Upper lobe of right lung (tissue), 1 donor: Measurements from ENCODE around the gene ZNF678. TPM values are rescaled to one million over a fixed set of nuclear protein-coding genes. Genes with fewer than 3 reads are reported as not detected.
"Not testable (repeated sequence)": the region's sequence is repeated elsewhere in the genome, so short reads cannot be mapped to it uniquely, and the experiment has no call there.

Source experiments
- ATAC-seq: fragments of 200-7000 bp; cut with Tn5 transposase; one replicate; pipeline ENCODE4 v1.9.1; 2020; ENCODE audit warnings: mild to moderate bottlenecking, moderate library complexity
- DNase-seq: peaks from one replicate; pipeline ENCODE4 v3.0.0-alpha.2; 2020
- H3K27ac ChIP-seq: fragments of 200-600 bp; one replicate; pipeline ENCODE4 v1.8.0; 2022
- H3K27me3 ChIP-seq: fragments of 200-600 bp; one replicate; pipeline ENCODE4 v1.8.0; 2022; ENCODE audit warnings: mild to moderate bottlenecking
- H3K36me3 ChIP-seq: fragments of 200-600 bp; one replicate; pipeline ENCODE4 v1.8.0; 2022
- H3K4me1 ChIP-seq: fragments of 200-600 bp; one replicate; pipeline ENCODE4 v1.8.0; 2022
- H3K4me3 ChIP-seq: fragments of 200-600 bp; one replicate; pipeline ENCODE4 v1.8.0; 2022; ENCODE audit warnings: mild to moderate bottlenecking
- H3K9me3 ChIP-seq: fragments of 200-600 bp; one replicate; pipeline ENCODE4 v1.8.0; 2022
- intact Hi-C: fragments of 100-400 bp; cut with DNase I; formaldehyde crosslinking; loops from one replicate; pipeline ENCODE4 v1.11.0; 2022
- total RNA-seq: library from RNA; stranded (reverse); fragmentation: NEBNext Ultra II Directional; extraction: Animal tissue kit (Norgen Biotek cat#: 25700); gene quantifications from one replicate; pipeline ENCODE4 v1.2.1, GENCODE V29; 2021
- TF ChIP-seq, protein P1 (sequence below): fragments of 200-600 bp; IDR thresholded peaks from one replicate; pipeline ENCODE4 v1.8.0; 2022; ENCODE audit warnings: antibody characterized with exemption
- donor health status: DM: no; HTN: yes; CAD: no; lungs with severe emphysema.

ZNF678 gene
- total RNA-seq, 1 donor from 2014 or later: 8.6 TPM

GRCh38 chr1:227603327-227603726, 40.0 kb downstream of the ZNF678 start:
- Histone ChIP-seq H3K9me3 (peaks cover 6% of the 10 kb centered on the region), H3K36me3 (no peaks in the 10 kb centered on the region), H3K27me3 (no peaks in the 10 kb centered on the region), H3K27ac (no peak overlapping the region), H3K4me3 (no peak overlapping the region), H3K4me1 (no peaks in the 10 kb centered on the region)
- DNase-seq (no peak), ATAC-seq (no peak)
- intact Hi-C loops: no loop called here
- TF ChIP-seq, protein P1, sequence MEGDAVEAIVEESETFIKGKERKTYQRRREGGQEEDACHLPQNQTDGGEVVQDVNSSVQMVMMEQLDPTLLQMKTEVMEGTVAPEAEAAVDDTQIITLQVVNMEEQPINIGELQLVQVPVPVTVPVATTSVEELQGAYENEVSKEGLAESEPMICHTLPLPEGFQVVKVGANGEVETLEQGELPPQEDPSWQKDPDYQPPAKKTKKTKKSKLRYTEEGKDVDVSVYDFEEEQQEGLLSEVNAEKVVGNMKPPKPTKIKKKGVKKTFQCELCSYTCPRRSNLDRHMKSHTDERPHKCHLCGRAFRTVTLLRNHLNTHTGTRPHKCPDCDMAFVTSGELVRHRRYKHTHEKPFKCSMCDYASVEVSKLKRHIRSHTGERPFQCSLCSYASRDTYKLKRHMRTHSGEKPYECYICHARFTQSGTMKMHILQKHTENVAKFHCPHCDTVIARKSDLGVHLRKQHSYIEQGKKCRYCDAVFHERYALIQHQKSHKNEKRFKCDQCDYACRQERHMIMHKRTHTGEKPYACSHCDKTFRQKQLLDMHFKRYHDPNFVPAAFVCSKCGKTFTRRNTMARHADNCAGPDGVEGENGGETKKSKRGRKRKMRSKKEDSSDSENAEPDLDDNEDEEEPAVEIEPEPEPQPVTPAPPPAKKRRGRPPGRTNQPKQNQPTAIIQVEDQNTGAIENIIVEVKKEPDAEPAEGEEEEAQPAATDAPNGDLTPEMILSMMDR: no peak

GRCh38 chr1:227604446-227604845, 41.1 kb downstream of the ZNF678 start:
- no peaks in the 10 kb centered on the region for H3K27me3 ChIP-seq
- H3K4me1 ChIP-seq: no peaks in the 10 kb centered on the region
- no peaks in the 10 kb centered on the region for H3K36me3 ChIP-seq
- ATAC-seq (no peak), DNase-seq (no peak)
- TF ChIP-seq, protein P1: no peak
- no peak overlapping the region for H3K4me3 ChIP-seq
- H3K27ac ChIP-seq: no peak overlapping the region
- intact Hi-C loops: no loop called here
- H3K9me3 ChIP-seq: peaks cover 1% of the 10 kb centered on the region

GRCh38 chr1:227606271-227606670, 42.9 kb downstream of the ZNF678 start:
- H3K27ac ChIP-seq, H3K9me3 ChIP-seq, ATAC-seq, H3K4me1 ChIP-seq, H3K36me3 ChIP-seq, H3K4me3 ChIP-seq, H3K27me3 ChIP-seq, DNase-seq, intact Hi-C loops: not testable (repeated sequence)

- no peaks in the 10 kb centered on the region for H3K27me3 ChIP-seq
- intact Hi-C loops: no loop called here
- H3K27ac ChIP-seq: no peak overlapping the region
- TF ChIP-seq, protein P1: no peak
- no peak overlapping the region for H3K4me3 ChIP-seq
- no peaks in the 10 kb centered on the region for H3K4me1 ChIP-seq
- no peak for DNase-seq
- no peaks in the 10 kb centered on the region for H3K9me3 ChIP-seq
- ATAC-seq: no peak
- no peaks in the 10 kb centered on the region for H3K36me3 ChIP-seq
Measured at GRCh38 chr1:227607336-227607898, 44.1 kb downstream of the ZNF678 start.

- intact Hi-C loops: no loop called here
- Histone ChIP-seq H3K4me3 (no peak overlapping the region), H3K9me3 (peaks cover 5% of the 10 kb centered on the region), H3K27ac (no peak overlapping the region), H3K4me1 (no peaks in the 10 kb centered on the region), H3K36me3 (no peaks in the 10 kb centered on the region), H3K27me3 (no peaks in the 10 kb centered on the region)
- ATAC-seq (no peak), DNase-seq (no peak)
- TF ChIP-seq, protein P1: no peak
Measured at GRCh38 chr1:227612658-227613057, 49.3 kb downstream of the ZNF678 start.

- ATAC-seq (no peak), DNase-seq (no peak)
- peaks cover 7% of the 10 kb centered on the region for H3K9me3 ChIP-seq
- no peak overlapping the region for H3K27ac ChIP-seq
- no peak overlapping the region for H3K4me3 ChIP-seq
- H3K27me3 ChIP-seq: no peaks in the 10 kb centered on the region
- intact Hi-C loops: no loop called here
- H3K36me3 ChIP-seq: no peaks in the 10 kb centered on the region
- TF ChIP-seq, protein P1: no peak
- H3K4me1 ChIP-seq: no peaks in the 10 kb centered on the region
Measured at GRCh38 chr1:227613526-227613925, 50.2 kb downstream of the ZNF678 start.
